ENCODE data around the gene RYR3.

RYR3 gene

DNA sequence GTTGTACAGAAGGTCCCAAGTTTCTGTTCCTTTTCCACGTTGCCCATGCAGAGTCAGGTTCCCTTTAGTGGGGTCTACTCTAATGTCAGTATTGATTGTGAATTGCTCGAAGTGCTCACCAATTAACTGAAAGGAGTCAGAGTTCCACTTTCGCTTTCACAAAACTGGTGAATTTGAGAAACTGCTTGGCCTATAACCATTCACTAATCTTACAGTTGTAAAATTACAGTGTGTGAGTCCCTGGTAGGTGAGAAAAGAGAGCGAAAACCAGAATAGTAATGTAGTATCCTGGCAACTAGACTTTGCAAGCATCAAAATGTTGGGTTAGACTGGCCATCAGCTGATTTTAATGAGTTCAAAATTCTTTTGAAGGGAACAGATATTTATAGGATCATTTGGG lies 420.0 kb downstream of the RYR3 start:
- no peak for DNase-seq

DNA sequence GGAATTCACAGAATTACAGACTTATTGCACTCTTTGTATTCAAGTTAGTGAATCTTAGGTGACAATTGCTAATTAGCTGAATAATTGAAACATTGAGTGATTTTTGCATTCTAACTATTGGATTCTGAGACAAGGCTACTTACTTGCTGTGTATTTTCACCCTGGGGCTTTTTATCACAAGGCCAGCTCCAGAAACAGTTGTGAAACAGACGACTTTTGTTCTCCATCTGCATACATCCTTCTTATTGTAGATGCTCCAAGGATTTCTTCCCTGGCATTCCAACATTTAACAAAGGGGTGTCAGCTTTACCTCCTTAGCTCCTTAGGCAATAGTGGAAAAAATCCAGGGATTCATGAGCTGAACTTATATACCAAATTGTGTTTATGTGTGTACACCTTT lies 424.4 kb downstream of the RYR3 start:
- no peak for DNase-seq

DNA sequence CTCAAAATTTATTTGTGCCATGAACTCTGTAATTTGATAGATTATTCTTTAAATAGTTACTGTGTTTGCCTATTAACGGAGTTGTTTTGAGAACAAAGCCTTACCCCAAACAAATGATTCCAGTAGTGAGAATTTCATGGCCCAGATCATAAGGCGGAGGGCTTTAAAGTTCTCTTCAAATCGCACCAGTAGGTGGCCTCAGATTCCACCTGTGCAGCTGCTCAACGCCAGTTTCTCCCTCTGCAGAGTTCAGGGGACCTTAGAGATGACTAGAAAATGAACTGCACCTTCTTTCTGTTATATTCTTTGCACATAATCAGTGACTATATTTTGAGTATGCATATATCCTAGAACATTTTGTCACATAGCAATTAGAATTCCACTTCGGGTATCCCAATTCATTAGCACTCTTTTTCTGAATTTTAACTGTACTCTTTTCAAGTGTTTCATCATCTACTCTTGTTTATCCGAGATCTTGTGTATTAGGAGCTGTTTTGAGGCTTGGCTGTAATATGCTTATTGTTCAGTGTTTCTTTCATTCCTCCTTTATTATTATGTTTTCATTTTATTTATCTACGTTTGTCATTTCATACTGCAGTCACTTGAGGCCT lies 425.0 kb downstream of the RYR3 start:
- peak; percentile 10 for DNase-seq

DNA sequence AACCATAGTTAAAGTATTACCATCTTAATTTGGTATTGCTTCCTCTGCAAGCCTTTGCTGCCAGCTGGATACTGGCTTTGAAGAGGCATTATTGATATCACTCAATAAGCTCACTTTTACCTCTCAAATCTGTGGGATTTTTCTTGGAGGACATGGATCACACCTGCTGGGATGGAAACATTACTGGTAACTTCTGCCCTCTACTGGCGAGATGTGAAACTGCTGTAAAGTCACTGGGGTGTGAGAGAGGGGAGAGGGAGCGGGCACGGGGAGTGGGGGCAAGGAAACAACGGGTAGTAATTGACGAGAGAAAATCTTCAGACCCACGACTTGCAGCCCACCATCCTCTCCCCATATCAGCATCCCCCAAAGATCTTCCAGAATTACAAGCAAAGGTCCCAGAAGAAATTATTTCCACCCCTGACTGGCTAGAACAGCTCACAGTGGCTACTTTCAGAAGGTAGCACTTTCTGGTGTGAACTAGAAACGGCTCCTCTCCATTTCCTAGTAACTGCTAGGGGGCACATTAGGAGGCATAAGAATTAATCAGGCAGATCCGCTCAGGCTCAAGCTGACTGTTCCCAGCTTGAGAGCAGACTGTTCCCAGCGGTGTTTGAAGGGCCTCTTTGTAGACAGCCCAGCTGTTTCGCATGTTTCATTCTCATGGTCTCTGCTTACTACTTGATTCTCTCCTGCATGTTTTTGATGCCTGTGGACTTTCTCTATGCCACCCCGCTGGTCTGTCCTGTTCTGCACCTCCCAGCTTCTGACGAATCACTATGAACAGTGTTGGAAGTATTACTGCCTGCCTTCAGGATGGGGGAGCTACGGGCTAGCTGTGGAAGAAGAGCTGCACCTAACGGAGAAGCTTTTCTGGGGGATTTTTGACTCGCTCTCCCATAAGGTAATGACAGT lies 427.2 kb downstream of the RYR3 start:
- DNase-seq = peak; percentile 58

DNA sequence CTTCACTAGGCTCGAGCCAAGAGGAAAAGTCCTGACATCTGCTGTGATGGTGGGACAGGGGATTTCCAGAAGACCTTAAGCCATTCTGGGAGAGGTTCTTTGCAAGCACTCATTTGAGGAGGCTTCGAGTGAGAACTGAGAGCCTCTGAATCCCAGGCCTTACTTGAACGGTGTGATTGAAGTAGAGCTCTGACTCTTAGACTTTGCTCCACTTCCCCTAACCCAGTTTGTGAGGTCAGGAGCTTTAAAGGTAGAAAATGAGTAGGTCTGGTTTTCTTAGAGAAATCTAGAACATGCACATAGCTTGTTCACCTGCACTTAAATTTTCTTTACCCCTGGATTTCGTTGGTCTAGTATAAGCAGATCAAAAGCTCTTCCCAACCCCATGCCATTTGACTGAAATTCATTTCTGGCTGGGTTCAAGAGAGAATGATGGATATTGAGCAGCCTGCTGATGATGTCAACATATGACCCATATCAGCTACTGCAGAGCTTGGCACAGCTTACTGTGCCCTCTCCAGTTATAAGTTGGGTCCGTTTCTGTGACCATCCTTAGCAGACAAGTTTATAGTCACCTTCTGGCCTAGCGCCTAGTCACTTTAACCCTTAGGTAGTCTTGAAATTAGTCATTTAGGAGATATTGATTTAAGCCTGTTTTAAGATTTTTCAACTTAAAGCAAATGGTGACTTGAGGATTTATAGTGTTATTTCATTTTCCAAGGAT lies 428.3 kb downstream of the RYR3 start:
- no peak for DNase-seq

DNA sequence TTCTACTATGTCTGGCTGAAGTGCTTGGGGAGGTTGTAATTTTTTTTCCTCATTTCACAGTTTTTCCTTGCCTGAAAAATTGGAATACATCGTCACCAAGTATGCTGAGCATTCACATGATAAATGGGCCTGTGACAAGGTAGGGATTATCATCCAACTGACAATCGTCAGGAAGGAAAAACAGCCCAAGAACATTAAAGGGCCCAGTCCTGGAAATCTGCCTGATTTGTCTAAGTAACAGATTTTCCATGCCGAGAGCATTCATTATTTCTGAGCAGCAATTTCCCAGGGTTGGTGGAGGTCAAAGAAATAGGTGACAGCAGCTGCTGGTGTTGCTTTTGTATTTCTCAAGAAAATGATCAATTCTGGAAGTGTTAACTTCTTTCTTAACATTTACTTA lies 431.5 kb downstream of the RYR3 start:
- no peak for DNase-seq

DNA sequence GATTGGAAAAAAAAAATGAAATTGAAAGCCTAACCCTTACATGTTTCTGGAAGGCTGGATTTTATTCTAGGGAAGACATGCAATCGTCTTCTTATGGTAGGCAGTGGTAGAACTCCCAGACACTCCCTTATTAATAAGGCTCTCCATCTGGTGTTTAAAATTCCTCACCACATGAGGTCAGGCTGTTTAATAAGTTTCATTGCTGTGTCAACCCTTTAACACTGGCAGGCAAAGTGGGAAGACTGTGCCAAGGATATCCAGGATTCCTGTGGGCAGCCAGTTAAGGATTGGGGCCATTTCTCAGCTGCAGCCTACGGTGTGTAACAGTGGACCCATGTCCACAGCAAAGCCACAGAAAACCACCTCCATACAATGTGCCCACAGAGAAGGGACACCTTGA lies 432.0 kb downstream of the RYR3 start:
- DNase-seq = no peak

DNA sequence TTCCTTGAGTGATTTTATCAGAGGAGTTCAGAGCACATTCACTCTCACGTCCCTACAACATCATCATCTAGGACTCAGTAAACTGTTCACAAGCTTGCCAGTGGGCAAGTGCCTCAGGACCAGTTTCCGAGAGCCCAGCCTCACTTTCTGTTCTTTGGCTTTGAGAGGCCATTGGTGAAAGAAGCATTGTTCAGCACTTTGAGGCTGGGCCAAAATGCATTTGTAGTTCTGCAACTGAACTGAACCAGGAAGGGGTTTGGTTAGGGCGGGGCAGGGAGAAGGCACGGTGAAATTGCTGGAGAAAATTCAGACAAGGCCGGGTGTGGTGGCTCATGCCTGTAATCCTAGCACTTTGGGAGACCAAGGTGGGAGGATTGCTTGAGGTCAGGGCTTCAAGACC lies 435.4 kb downstream of the RYR3 start:
- no peak for DNase-seq

DNA sequence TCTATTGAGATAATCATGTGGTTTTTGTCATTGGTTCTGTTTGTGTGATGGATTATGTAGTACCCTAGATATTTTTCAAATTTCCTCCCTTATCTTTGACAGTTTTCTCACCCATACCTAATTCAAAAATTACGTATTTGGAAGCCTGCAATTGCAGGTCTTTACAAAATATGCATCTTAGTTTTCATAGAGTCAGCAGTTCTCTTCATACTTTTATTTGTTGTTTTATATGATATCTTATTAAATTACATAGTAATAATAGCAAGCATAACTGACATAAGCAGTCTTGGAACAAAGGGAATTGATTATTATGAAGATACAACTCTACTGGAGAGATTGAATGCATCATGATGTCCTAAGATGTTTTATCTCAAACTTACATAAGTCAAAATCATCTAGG lies 442.2 kb downstream of the RYR3 start:
- no peak for DNase-seq

DNA sequence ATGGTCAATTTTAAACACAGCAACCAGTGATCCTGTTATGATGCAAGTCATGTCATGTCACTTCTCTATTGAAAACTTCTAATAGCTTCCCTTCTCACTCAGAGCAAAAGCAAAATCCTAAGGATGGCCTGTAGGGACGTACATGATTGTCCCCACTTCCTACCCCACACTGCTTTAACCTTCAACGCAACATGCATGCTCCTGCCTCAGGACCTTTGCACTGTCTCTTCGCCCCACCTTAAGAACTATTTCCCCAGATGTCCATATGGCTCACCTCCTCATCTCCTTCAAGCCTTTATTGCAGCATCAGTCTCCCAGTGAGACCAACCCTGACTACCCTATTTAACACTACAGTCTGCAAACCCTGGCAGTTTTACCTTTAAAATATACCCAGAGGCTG lies 443.5 kb downstream of the RYR3 start:
- DNase-seq = peak; percentile 26

DNA sequence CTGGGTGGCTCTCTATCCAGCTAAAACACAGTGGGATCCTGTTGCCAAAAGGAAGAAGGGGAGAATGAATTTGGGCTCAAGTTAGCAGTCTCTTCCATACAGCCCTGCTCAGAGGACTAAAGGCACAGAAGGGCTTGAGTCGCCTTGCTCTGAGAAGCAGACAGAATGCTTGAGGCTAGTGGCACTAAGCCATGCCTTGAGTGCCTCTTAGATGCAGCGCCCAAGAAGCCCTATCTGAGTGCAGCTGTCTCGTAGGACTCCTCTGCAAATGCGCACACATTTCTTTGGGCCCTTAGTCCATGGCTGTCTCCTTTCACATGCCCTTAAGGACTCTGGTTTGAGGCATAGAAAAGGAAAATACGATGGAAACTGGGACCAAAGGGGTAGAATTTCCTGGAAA lies 446.2 kb downstream of the RYR3 start:
- DNase-seq = no peak

DNA sequence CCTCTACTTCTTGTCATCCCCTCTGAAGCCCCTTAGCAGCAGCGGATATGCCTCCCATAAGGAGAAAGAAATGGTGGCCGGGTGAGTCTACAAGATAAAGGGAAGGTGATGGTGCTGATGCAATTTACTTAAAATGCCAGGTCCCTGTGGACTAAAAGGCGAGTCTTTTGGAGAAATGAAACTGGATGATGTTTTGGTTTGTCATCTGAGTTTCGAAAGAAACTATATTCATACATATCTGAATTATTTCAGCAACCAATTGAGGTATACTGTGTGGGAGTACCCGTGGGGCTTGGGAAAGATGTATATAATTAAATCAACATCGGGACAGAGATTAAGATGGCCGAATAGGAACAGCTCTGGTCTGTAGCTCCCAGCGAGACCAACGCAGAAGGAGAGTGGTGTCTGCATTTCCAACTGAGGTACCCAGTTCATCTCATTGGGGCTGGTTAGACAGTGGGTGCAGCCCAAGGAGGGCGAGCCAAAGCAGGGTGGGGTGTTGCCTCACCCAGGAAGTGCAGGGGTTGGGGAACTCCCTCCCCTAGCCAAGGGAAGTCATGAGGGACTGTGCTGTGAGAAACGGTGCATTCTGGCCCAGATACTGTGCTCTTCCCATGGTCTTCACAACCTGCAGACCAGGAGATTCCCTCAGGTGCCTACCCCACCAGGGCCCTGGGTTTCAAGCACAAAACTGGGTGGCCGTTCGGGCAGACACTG lies 446.9 kb downstream of the RYR3 start:
- peak; percentile 83 for DNase-seq

DNA sequence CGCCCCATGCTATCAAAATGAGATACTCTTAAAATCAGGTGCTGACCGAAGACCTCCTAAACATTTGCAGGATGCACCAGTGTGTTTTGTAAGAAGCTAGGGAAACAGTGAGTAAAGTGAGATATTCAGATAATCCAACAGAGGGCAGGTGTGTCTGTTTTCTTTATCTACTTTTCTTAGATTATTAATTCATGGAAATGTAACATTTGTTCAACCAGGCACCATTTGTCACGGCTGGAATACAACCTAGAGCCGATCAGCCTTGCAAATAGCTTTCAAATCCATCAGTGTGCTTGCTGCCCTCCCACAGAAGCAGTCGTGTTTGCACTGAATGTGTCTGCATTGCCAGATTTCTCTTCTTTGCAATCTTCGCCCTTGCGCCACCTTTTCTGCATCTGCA lies 455.6 kb downstream of the RYR3 start:
- DNase-seq = no peak

DNA sequence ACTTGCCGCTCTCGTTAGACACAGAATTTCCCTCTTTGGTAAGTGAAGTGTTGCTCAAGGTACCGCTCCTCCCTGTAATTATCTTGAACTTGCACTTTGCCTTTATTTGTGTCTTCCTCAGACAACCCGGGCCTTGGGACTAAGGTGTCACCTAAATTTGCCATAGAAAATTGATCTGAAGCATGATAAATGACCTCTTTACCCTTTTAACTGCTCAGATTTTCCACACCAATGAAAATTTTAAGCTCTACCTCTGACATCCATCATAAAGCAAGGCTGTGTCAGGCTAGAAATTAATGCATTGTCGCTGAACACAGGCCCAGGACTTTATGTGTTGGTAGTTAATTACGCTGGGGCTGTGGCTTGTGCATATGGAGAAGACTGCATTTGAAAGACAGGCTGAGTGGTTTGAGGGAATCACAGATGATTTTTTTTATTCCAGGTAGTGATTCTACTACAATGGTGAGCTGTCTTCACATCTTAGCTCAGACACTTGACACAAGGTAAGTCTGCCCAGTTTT lies 458.0 kb downstream of the RYR3 start:
- no peak for DNase-seq

DNA sequence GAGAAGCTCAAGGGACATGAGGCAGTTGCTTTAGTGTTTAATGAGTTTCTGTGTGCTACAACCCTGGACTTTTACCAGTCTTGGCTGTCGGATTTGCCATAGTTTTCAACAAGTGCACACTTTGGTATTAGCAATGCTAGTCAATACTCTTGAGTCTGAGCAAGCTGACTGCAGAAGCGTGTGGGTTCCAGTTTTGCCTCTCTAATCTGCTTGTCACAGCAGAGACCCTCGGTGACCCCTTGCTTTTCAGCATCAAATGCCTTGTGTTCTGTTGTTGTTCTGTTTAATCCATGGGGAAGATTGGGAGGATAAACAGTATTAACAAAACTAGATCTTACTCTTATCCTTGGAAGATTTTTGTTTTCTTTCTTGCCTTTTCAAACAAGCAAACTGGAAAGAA lies 463.2 kb downstream of the RYR3 start:
- DNase-seq = no peak

DNA sequence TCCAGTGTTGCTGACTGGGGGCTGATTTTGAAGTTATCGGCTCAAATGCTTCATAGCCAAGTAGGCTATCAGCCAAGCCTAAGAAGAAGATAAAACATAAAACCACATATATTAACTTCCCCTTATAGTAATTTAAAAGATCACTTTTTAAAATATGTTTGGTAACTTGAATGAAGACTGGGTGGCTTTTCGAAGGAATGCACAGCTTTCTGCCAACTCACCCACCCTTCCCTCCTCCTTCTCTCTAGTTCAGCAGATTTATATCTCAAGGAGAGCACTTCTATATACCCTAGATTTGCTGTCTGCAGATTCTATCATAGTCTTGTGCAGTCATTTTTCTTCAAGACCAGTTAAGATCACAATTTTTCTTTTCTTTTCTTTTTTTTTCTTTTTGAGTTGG lies 468.1 kb downstream of the RYR3 start:
- DNase-seq = no peak

DNA sequence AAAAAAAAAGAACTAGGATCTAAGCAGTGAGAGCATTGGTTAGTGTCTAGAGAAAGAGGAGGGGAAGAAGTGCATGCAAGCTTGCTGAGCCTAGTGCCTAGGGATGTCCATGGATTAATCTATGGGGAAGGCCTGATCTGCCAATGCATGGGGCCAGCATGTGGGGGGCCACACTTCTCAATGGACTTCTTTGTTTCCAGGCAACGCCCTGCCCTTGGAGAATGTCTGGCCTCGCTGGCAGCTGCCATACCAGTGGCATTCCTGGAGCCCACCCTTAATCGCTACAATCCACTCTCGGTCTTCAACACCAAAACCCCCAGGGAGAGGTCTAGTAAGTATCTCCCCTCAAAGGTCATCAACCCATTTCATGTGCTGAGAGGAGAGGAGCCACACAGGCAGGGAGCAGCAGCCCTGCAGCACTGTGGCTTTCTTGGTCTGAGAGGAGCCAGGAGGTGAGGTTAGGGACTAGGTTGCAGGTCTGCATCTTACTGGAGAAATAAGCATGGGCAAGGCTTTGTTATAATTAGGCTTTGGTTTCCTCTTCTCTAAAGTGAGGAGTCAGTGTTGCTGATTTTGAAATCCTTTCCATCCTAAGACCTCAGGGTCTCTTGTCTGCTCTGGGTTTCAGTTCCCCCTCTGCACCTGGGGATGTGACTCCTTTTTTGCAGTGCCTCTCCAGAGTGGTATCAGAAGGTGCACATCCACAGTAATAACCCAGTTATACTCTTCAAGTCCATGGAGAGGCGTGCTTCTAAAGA lies 469.4 kb downstream of the RYR3 start:
- DNase-seq = no peak

DNA sequence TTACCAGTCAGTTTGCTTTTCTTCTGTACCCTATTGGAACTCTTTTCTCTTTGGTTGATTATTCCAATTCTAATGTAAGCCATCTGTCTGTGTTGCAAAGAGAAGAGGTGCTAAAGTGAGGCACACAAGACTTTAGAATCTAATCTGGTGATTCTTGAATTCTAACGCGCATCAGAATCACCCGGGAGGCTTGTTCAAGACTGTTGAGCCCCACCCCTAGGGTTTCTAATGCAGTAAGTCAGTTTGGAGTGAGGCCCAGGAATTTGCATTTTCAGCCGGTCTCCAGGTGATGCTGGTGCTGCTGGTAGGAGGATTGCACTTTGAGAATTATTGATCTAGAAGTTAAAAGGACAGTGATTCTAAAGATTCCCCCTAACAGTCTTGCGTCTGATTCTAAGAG lies 472.2 kb downstream of the RYR3 start:
- no peak for DNase-seq

DNA sequence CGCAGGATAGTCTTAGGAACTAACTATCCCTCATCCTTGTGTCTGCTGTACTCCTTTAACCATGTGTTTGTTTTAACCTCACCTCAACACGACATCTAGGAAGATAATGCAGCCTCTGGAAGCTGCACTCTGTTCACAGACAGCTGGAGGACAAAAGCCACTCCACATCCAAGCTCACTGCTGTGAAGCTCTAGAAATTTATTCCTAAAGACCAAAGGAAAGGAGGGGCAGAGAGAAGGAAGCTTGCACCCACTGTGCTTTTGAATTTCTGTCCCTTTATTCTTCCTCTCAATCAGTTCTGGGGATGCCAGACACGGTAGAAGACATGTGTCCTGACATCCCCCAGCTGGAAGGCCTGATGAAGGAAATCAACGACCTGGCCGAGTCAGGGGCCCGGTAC lies 474.6 kb downstream of the RYR3 start:
- DNase-seq = no peak

DNA sequence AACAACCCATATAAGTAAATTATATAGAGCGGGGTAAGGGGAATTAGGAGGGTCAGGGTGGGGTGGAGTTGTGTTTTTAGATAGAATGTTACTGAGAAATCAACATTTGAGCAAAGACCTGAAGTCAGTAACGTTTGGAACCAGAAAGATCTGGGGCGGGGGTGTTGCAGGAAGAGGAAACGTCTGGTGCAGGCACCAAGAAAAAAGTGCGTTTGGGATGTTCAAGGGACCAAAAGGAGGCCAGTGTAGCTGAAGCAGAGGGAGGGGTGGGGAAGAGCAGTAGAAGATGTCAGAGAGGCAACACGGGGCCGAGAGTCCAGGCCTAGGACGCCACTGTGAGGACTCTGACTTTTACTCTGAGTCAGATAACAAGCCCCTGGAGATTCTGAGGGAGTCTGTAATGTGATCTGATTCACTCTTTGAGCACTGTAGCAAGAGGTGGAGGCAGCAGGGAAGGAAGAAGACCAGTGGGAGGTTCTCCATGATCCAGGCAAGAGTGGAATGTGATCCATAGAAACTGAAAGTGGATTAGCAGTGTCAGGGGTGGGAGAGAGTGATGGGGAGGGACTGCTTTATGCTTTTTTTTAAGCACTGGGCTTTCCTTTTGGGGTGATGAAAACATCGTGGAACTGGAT lies 478.3 kb downstream of the RYR3 start:
- DNase-seq = peak; percentile 7

DNA sequence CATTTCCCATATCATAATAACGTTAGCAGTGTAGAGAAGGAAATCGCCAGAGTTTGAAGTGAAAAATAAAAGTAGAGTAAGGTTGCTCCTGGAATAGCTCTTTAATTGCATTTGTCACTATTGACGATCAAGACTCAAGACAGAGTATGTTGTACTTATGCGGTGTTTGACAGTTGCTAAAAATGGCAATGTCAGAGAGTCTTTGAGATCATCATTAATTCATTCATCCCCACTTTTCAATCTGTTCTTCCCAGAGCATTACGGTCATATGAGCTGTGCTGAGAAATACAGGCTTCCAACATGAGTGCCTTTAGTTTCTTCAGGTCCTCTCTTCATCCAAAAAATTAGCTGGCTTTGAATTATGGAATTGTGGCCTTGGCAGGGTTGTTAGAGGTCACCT lies 483.7 kb downstream of the RYR3 start:
- no peak for DNase-seq

DNA sequence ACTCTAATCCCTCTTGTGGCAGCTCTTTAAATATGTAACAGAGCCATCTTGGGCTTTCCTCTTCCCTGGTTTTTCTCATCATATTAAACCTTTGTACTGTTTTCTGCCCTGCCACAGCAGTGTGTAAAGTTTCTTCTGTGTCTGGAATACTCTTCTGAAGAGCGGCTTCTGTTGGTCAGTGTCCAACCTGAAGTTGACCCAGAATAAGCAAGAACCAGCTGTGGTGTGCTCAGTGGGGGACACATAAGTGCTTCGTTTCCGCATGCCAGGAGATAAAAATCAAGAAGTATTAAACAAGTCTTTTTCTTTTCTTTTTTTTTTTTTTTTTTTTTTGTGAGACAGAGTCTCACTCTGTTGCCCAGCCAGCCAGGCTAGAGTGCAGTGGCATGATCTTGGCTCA lies 484.3 kb downstream of the RYR3 start:
- DNase-seq = no peak

All from suppressor macrophage treated with lipopolysaccharide for 4 hours (primary cell).